DOHH2 (cell line): ENCODE data around the gene NT5C1A.

ENCODE experiments used
- H3F3A ChIP-seq: fragments of 200-600 bp; sonication (generic), shearing (Covaris generic); 2 replicates; pipeline ENCODE4 v1.6.0; 2016; ENCODE audit warnings: antibody characterized with exemption, mild to moderate bottlenecking; ENCODE audit not compliant: control insufficient read depth, insufficient read depth
- H3K27ac ChIP-seq: fragments of 200-600 bp; sonication (generic); 2 replicates; pipeline ENCODE4 v1.5.1; 2014; ENCODE audit warnings: low read depth, mild to moderate bottlenecking, low read length, moderate library complexity
- H3K27me3 ChIP-seq: fragments of 200-600 bp; sonication (generic); 2 replicates; pipeline ENCODE4 v1.6.1; 2014; ENCODE audit warnings: mild to moderate bottlenecking, low read length, mixed read lengths; ENCODE audit not compliant: control insufficient read depth
- H3K36me3 ChIP-seq: fragments of 200-600 bp; sonication (generic); 2 replicates; pipeline ENCODE4 v1.6.1; 2014; ENCODE audit warnings: mild to moderate bottlenecking, low read length, moderate library complexity, mixed read lengths; ENCODE audit not compliant: control insufficient read depth
- H3K4me1 ChIP-seq: fragments of 200-600 bp; sonication (generic); 2 replicates; pipeline ENCODE4 v1.6.1; 2014; ENCODE audit warnings: mild to moderate bottlenecking, low read length, mixed read lengths; ENCODE audit not compliant: control insufficient read depth
- H3K4me2 ChIP-seq: fragments of 200-600 bp; sonication (generic); 2 replicates; pipeline ENCODE4 v1.6.0; 2014; ENCODE audit warnings: mild to moderate bottlenecking, low read length, moderate library complexity
- H3K4me3 ChIP-seq: fragments of 200-600 bp; sonication (generic); 2 replicates; pipeline ENCODE4 v1.5.1; 2014; ENCODE audit warnings: mild to moderate bottlenecking, low read length, mixed read lengths
- H3K79me2 ChIP-seq: fragments of 200-600 bp; sonication (generic); 2 replicates; pipeline ENCODE4 v1.6.1; 2014; ENCODE audit warnings: mild to moderate bottlenecking, low read length, mixed read lengths; ENCODE audit not compliant: control insufficient read depth
- H3K9me2 ChIP-seq: fragments of 200-600 bp; sonication (generic); replicated peaks from 2 replicates; pipeline ENCODE4 v1.6.1; 2014; ENCODE audit warnings: mild to moderate bottlenecking, low read length, mixed read lengths; ENCODE audit not compliant: control insufficient read depth
- H3K9me3 ChIP-seq: fragments of 200-600 bp; sonication (generic); 2 replicates; pipeline ENCODE4 v1.6.1; 2014; ENCODE audit warnings: antibody characterized with exemption, low read length, mixed read lengths; ENCODE audit not compliant: control insufficient read depth, insufficient read depth
- H4K20me1 ChIP-seq: fragments of 200-600 bp; sonication (generic); 2 replicates; pipeline ENCODE4 v1.6.0; 2014; ENCODE audit warnings: low read depth, mild to moderate bottlenecking, antibody characterized with exemption, low read length, moderate library complexity; ENCODE audit not compliant: control insufficient read depth, insufficient read depth
- EZH2phosphoT487 ChIP-seq: fragments of 200-600 bp; sonication (generic); IDR thresholded peaks from 2 replicates; pipeline ENCODE4 v1.6.1; 2017; ENCODE audit warnings: borderline replicate concordance, mild to moderate bottlenecking, antibody characterized with exemption, low read length, moderate library complexity, mixed read lengths
- TF ChIP-seq, protein P1 (sequence below): fragments of 200-600 bp; sonication (generic); IDR thresholded peaks from one replicate; pipeline ENCODE4 v1.5.1; 2014; ENCODE audit warnings: antibody characterized with exemption, mild to moderate bottlenecking, low read depth, low read length; ENCODE audit not compliant: poor library complexity, severe bottlenecking

Gene NT5C1A

DNA sequence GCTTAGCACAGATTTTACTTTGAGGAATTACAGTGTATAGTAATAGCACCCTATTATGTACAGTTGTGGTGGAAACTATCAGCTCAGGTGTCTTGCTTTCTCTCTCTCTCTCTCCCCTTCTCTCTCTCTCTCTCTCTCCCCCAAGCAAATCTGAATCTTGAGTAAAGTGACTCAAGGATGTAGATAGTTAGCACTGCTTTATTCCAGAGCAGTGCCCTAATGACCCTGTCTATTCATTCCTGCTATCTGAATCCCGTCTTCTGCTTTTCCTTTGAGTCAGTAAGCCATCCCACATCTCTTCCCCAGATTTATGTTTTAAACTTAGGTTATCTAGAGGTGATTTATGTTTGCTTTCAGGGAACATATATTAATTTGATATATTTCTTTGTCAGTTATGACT is 24.5 kb upstream of the NT5C1A start:
- TF ChIP-seq EZH2phosphoT487: no peak
- TF ChIP-seq, protein P1, sequence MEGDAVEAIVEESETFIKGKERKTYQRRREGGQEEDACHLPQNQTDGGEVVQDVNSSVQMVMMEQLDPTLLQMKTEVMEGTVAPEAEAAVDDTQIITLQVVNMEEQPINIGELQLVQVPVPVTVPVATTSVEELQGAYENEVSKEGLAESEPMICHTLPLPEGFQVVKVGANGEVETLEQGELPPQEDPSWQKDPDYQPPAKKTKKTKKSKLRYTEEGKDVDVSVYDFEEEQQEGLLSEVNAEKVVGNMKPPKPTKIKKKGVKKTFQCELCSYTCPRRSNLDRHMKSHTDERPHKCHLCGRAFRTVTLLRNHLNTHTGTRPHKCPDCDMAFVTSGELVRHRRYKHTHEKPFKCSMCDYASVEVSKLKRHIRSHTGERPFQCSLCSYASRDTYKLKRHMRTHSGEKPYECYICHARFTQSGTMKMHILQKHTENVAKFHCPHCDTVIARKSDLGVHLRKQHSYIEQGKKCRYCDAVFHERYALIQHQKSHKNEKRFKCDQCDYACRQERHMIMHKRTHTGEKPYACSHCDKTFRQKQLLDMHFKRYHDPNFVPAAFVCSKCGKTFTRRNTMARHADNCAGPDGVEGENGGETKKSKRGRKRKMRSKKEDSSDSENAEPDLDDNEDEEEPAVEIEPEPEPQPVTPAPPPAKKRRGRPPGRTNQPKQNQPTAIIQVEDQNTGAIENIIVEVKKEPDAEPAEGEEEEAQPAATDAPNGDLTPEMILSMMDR: no peak
- H3K79me2 ChIP-seq: no peaks in the 10 kb centered on the region
- no peak overlapping the region for H3K27ac ChIP-seq
- no peaks in the 10 kb centered on the region for H3K36me3 ChIP-seq
- no peak overlapping the region for H3K4me2 ChIP-seq
- no peak overlapping the region for H3K4me3 ChIP-seq
- peaks cover 25% of the 10 kb centered on the region for H3K27me3 ChIP-seq
- H3F3A ChIP-seq: no peaks in the 10 kb centered on the region
- H3K4me1 ChIP-seq: no peaks in the 10 kb centered on the region
- no peaks in the 10 kb centered on the region for H3K9me3 ChIP-seq
- H4K20me1 ChIP-seq: no peaks in the 10 kb centered on the region
- no peaks in the 10 kb centered on the region for H3K9me2 ChIP-seq

DNA sequence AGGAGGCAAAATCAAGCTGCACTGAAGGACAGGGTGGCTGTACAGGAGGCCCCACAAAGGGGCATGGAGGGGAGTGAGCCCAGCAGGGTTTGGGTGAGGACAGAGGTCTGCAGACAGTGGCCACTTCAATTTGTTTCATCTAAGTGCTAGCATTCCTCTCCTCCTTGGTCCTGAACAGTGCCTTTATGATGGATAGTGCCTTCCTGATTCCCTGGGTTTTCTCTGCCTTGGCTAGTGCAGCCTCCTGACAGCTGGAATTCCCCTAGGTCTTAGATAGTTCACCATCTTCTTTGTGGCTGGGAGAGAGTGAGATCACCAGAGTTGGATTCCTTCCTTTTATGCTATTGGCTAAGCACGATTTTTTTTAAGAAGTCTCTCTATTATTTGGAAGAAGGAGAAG is 23.1 kb upstream of the NT5C1A start:
- Histone ChIP-seq H3K4me3 (no peak overlapping the region), H3K4me1 (no peaks in the 10 kb centered on the region), H3K9me2 (no peaks in the 10 kb centered on the region), H3K9me3 (no peaks in the 10 kb centered on the region), H3K4me2 (no peak overlapping the region), H3F3A (no peaks in the 10 kb centered on the region), H3K36me3 (no peaks in the 10 kb centered on the region), H3K27me3 (peaks cover 33% of the 10 kb centered on the region), H4K20me1 (no peaks in the 10 kb centered on the region), H3K27ac (no peak overlapping the region), H3K79me2 (no peaks in the 10 kb centered on the region)
- TF ChIP-seq, protein P1: no peak
- TF ChIP-seq EZH2phosphoT487: no peak

DNA sequence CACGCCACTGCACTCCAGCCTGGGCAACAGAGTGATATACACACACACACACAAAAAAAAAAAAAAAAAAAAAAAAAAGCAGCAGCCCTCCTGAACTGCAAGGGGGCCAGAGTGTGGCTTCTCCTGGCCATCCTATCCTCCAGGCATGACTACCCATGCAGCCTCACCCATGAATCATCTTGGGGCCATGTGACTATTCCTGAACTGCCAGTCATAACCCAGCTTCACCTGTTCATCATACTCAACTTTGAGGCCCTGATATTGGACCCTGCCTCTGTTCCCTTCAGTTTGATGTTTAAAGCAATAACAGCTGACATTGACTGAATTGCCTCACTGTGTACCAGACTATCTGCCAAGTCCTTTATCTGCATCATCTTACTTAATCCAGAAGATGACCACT is 22.1 kb upstream of the NT5C1A start:
- Histone ChIP-seq H3K4me1 (no peaks in the 10 kb centered on the region), H3K79me2 (no peaks in the 10 kb centered on the region), H3K4me3 (no peak overlapping the region), H3K27ac (no peak overlapping the region), H3F3A (no peaks in the 10 kb centered on the region), H3K36me3 (no peaks in the 10 kb centered on the region), H3K9me3 (no peaks in the 10 kb centered on the region), H3K4me2 (no peak overlapping the region), H3K27me3 (peaks cover 32% of the 10 kb centered on the region), H4K20me1 (no peaks in the 10 kb centered on the region), H3K9me2 (no peaks in the 10 kb centered on the region)
- TF ChIP-seq EZH2phosphoT487: no peak
- TF ChIP-seq, protein P1: no peak
